ENCODE data around the gene TECTB.

The TECTB gene

DNA sequence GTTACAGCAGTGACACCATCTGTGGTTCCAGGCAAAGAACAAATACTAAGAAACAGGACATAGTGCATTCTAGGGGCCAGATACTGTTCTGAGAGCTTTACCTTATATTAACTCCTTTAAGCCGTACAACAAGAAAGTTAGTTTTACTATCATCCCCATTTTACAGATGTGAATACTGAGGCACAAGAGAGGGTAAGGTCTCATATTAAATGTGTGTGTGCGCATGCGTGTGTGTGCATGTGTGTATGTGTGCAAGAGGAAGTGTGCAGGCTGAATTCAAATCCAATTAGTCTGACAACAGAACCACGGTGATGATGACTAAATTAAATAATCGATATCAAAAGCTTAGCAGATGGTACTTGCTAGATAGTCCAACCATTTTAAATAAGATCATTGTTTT lies 11.0 kb downstream of the TECTB start:
- Histone ChIP-seq H3K4me3 (ENCODE audit: low read depth in 1 of 2, low read length in 2 of 2) (no peak overlapping the region), H3K4me1 (ENCODE audit: insufficient read depth, low read length) (no peaks in the 10 kb centered on the region), H2AFZ (ENCODE audit: low read depth, low read length) (no peak overlapping the region), H3K36me3 (ENCODE audit: insufficient read depth, low read length) (no peaks in the 10 kb centered on the region), H3K79me2 (ENCODE audit: insufficient read depth, low read length) (no peaks in the 10 kb centered on the region), H3K4me2 (ENCODE audit: insufficient read depth, low read length) (no peak overlapping the region), H3K27ac (ENCODE audit: low read length) (no peak overlapping the region), H4K20me1 (ENCODE audit: insufficient read depth, low read length) (no peaks in the 10 kb centered on the region), H3K27me3 (ENCODE audit: insufficient read depth, low read length, poor library complexity) (peaks cover 24% of the 10 kb centered on the region), H3K9ac (ENCODE audit: low read depth, low read length) (no peak overlapping the region), H3K9me3 (ENCODE audit: insufficient read depth, low read length, severe bottlenecking) (no peaks in the 10 kb centered on the region)
- no peak for ATAC-seq (ENCODE audit: insufficient read depth, low read depth)
- DNase-seq = no peak
- TF ChIP-seq, protein P1, sequence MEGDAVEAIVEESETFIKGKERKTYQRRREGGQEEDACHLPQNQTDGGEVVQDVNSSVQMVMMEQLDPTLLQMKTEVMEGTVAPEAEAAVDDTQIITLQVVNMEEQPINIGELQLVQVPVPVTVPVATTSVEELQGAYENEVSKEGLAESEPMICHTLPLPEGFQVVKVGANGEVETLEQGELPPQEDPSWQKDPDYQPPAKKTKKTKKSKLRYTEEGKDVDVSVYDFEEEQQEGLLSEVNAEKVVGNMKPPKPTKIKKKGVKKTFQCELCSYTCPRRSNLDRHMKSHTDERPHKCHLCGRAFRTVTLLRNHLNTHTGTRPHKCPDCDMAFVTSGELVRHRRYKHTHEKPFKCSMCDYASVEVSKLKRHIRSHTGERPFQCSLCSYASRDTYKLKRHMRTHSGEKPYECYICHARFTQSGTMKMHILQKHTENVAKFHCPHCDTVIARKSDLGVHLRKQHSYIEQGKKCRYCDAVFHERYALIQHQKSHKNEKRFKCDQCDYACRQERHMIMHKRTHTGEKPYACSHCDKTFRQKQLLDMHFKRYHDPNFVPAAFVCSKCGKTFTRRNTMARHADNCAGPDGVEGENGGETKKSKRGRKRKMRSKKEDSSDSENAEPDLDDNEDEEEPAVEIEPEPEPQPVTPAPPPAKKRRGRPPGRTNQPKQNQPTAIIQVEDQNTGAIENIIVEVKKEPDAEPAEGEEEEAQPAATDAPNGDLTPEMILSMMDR (IDR thresholded peaks at IDR 0.05; ENCODE audit: borderline replicate concordance, extremely low read depth, low read length, poor library complexity, severe bottlenecking) = no peak
- no peak for TF ChIP-seq EZH2 (IDR thresholded peaks at IDR 0.05; ENCODE audit: borderline replicate concordance, low read depth, low read length, severe bottlenecking)

DNA sequence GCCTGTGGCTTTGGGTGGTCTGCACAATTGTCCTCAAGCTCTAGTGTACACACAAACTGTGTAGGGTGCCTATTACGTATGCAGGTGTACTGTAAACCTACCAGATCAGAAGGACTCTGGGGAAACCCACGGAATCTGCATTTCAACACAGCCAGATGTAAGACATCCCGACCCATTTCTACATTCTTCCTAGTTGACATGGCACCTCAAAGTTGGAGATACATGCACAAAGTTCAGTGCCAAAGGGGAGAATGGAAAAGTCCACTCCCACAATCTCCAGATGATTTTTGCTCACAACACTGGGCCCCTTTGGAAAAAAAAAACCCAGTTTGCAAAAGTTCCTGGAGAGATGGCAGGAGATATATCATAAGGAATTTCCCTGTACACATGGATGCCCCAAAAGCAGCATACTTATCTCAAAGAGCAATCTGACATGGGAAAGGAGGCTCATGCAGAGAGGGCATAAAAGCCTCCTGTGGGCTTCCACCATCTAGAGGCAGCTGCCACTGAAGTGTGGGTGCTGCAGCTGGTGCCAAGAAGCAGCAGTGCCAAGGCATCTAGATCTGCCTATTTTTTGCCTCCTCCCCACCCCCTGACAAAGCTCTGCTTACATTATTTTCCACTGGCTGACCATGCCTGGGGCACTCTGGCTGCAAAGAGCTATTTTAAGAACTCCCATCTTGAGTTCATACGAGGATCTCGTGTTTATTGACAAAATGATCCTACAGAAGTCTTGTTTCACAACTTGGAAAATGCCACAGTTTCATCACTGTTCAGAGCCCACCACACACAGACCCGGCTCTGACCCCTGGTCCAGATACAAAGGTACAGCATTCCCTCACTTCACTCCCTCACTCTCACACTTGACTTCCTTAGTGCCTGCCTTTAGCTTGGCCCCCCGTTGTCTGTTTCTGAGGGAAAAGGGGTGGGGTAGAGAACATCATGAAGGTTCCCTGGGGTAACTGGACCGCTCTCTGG lies 12.9 kb downstream of the TECTB start:
- DNase-seq = no peak
- no peak for ATAC-seq (ENCODE audit: insufficient read depth, low read depth)
- Histone ChIP-seq H3K4me2 (ENCODE audit: insufficient read depth, low read length) (no peak overlapping the region), H3K79me2 (ENCODE audit: insufficient read depth, low read length) (no peaks in the 10 kb centered on the region), H2AFZ (ENCODE audit: low read depth, low read length) (no peak overlapping the region), H3K9ac (ENCODE audit: low read depth, low read length) (no peak overlapping the region), H3K4me1 (ENCODE audit: insufficient read depth, low read length) (no peaks in the 10 kb centered on the region), H4K20me1 (ENCODE audit: insufficient read depth, low read length) (no peaks in the 10 kb centered on the region), H3K4me3 (ENCODE audit: low read depth in 1 of 2, low read length in 2 of 2) (no peak overlapping the region), H3K27ac (ENCODE audit: low read length) (no peak overlapping the region), H3K9me3 (ENCODE audit: insufficient read depth, low read length, severe bottlenecking) (no peaks in the 10 kb centered on the region), H3K36me3 (ENCODE audit: insufficient read depth, low read length) (no peaks in the 10 kb centered on the region), H3K27me3 (ENCODE audit: insufficient read depth, low read length, poor library complexity) (peaks cover 16% of the 10 kb centered on the region)
- TF ChIP-seq, protein P1 (IDR thresholded peaks at IDR 0.05; ENCODE audit: borderline replicate concordance, extremely low read depth, low read length, poor library complexity, severe bottlenecking) = no peak
- no peak for TF ChIP-seq EZH2 (IDR thresholded peaks at IDR 0.05; ENCODE audit: borderline replicate concordance, low read depth, low read length, severe bottlenecking)

DNA sequence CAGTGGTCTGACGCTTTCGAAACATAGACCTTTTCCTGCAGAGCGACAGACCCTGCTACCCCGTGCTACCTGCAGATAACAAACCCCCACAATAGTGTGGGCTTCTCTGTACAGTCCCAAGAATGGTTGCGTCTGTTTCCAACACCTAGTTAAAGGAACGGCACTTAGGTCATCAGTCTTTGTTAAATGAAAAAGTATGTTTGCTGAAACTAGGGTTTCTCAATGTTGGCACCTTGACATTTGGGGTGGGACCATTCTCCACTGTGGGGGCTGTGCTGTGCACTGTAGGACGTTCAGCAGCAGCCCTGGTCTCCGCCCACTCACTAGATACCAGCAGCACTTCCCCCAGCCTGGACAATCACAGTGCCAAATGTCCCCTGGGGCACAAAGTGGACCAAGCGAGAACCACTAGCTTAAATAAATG lies 13.7 kb downstream of the TECTB start:
- Histone ChIP-seq H3K4me3 (ENCODE audit: low read depth in 1 of 2, low read length in 2 of 2) (no peak overlapping the region), H3K27me3 (ENCODE audit: insufficient read depth, low read length, poor library complexity) (peaks cover 13% of the 10 kb centered on the region), H3K4me1 (ENCODE audit: insufficient read depth, low read length) (no peaks in the 10 kb centered on the region), H3K79me2 (ENCODE audit: insufficient read depth, low read length) (no peaks in the 10 kb centered on the region), H2AFZ (ENCODE audit: low read depth, low read length) (no peak overlapping the region), H3K36me3 (ENCODE audit: insufficient read depth, low read length) (no peaks in the 10 kb centered on the region), H3K27ac (ENCODE audit: low read length) (no peak overlapping the region), H3K9me3 (ENCODE audit: insufficient read depth, low read length, severe bottlenecking) (no peaks in the 10 kb centered on the region), H3K9ac (ENCODE audit: low read depth, low read length) (no peak overlapping the region), H3K4me2 (ENCODE audit: insufficient read depth, low read length) (no peak overlapping the region), H4K20me1 (ENCODE audit: insufficient read depth, low read length) (no peaks in the 10 kb centered on the region)
- TF ChIP-seq EZH2 (IDR thresholded peaks at IDR 0.05; ENCODE audit: borderline replicate concordance, low read depth, low read length, severe bottlenecking) = no peak
- TF ChIP-seq, protein P1 (IDR thresholded peaks at IDR 0.05; ENCODE audit: borderline replicate concordance, extremely low read depth, low read length, poor library complexity, severe bottlenecking) = no peak
- no peak for DNase-seq
- no peak for ATAC-seq (ENCODE audit: insufficient read depth, low read depth)

Measured in DND-41 (cell line).